SH-SY5Y (cell line): ENCODE data around the gene TMEM229A.

Experiments
- GATA2 ChIP-seq: IDR thresholded peaks from 2 replicates; pipeline ENCODE4 v1.6.1; 2011; ENCODE audit warnings: mild to moderate bottlenecking, low read depth, low read length
- GATA3 ChIP-seq: IDR thresholded peaks from 2 replicates; pipeline ENCODE4 v1.6.1; 2011; ENCODE audit warnings: low read depth, mild to moderate bottlenecking, low read length, moderate library complexity

DNA sequence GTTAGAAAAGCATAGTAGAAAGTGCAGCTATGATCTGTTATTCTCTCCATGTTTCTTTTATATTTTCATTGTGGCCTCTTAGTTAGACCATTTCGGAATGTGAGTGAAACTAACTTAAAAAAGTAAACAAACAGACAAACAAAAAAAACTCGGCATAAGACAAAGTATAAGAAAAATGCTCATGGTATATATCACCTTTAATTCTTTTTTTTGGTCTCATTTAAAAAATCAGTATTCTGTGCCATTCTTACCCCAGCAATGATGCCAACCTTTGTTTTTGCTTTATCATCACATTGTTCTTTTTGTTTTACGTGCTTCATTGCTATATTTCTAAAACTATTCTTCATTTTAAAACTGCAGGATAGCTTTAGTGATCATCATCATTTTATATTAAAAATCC lies 2.8 kb upstream of the TMEM229A start:
- TF ChIP-seq GATA2, result no peak
- TF ChIP-seq GATA3, result no peak
